BE2C (cell line): Measurements from ENCODE around the gene PRPF38A.

ENCODE experiments used
- DNase-seq: peaks from one replicate; pipeline ENCODE4 v3.0.0-alpha.2; 2020
- H3K27me3 ChIP-seq: fragments of 250-450 bp; sonication (Bioruptor Pico); 2 replicates; pipeline ENCODE4 v1.5.1; 2020; ENCODE audit warnings: mild to moderate bottlenecking
- H3K36me3 ChIP-seq: fragments of 250-450 bp; sonication (Bioruptor Pico); 2 replicates; pipeline ENCODE4 v1.5.1; 2020; ENCODE audit warnings: mild to moderate bottlenecking
- H3K4me1 ChIP-seq: fragments of 250-450 bp; sonication (Bioruptor Pico); 2 replicates; pipeline ENCODE4 v1.5.1; 2020
- H3K4me3 ChIP-seq: 2 replicates; pipeline ENCODE4 v1.5.1; 2011; ENCODE audit warnings: low read depth, low read length
- H3K9me3 ChIP-seq: fragments of 250-450 bp; sonication (Bioruptor Pico); 2 replicates; pipeline ENCODE4 v1.5.1; 2020
- CTCF ChIP-seq: IDR thresholded peaks from 2 replicates; pipeline ENCODE4 v1.5.1; 2012; ENCODE audit warnings: mild to moderate bottlenecking, low read depth, low read length

Gene PRPF38A

DNA sequence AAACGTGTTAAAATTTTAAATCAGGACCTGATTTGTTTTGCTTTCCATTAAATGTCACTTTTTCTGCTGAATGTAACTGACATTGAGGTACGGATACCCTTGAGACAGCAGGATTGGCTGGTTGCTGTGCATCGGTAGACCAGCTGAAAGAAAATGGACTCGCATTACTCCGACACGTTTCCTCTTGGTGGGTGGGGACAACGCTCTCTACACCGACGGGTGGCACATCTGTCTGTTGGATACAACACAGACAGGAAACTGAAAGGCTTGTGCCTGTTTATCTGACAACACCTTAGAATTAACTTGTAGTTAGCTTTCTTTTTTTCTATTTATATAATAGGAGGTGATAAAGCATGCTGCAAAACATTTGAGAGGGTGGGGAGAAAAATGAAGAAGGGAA is 19.4 kb downstream of the PRPF38A start:
- H3K27me3 ChIP-seq: no peaks in the 10 kb centered on the region
- DNase-seq: no peak
- H3K9me3 ChIP-seq: no peaks in the 10 kb centered on the region
- H3K4me3 ChIP-seq: no peak overlapping the region
- no peak for TF ChIP-seq CTCF
- no peaks in the 10 kb centered on the region; the same call in 1 of the 2 replicates for H3K4me1 ChIP-seq
- no peaks in the 10 kb centered on the region; the same call in 1 of the 2 replicates for H3K36me3 ChIP-seq

DNA sequence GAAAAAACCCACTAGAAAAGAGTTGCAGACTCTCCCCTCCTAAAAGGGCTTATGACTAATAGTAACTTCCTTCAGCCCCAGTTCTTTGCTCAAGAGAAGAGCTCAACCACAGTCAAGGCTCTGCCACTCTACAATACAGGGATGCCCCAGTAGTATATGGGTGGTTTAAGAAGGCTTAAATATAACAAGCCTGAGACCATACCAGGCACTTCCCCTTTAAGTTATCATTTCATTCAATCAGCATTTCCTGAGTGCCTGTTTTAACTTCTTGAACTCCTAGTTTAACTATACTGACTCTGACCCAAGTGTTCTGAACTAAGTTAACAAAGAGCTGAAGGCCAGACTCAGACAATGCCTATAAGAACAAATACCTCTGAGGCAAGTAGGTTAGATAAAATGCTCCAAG is 19.8 kb downstream of the PRPF38A start:
- no peaks in the 10 kb centered on the region for H3K9me3 ChIP-seq
- no peak overlapping the region for H3K4me3 ChIP-seq
- DNase-seq: no peak
- H3K27me3 ChIP-seq: no peaks in the 10 kb centered on the region
- TF ChIP-seq CTCF: no peak
- no peaks in the 10 kb centered on the region; the same call in 1 of the 2 replicates for H3K4me1 ChIP-seq
- H3K36me3 ChIP-seq: no peaks in the 10 kb centered on the region; the same call in 1 of the 2 replicates

GRCh38 chr1:52424813-52425212 is 20.4 kb downstream of the PRPF38A start:
- H3K36me3 ChIP-seq: no peaks in the 10 kb centered on the region; the same call in 1 of the 2 replicates

DNA sequence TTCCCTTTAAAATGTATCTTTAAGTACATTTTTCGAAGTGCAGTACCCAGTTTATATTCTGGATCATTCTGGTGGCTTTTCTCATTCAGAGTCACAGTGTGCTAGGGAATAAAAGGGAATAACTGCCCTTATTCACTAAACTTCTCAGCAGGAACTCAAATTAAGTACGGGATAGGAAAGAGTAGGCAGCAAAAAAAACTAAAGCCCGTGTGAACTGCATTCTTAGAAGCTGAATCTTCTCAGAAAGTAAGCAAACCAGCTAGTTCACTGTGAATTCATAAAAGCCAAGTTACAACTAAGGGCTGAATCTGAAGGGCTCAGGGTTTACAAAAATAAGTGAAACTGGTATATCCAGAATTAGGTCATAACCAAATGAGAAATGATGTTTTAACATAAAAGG is 22.0 kb downstream of the PRPF38A start:
- Histone ChIP-seq H3K4me1 (no peaks in the 10 kb centered on the region; the same call in 1 of the 2 replicates), H3K9me3 (no peaks in the 10 kb centered on the region), H3K27me3 (no peaks in the 10 kb centered on the region), H3K36me3 (peaks cover 3% of the 10 kb centered on the region; the same call in 1 of the 2 replicates), H3K4me3 (no peak overlapping the region)
- no peak for DNase-seq
- TF ChIP-seq CTCF: no peak

More at GRCh38 chr1:52424813-52425212, 20.4 kb downstream of the PRPF38A start:
- no peak overlapping the region for H3K4me3 ChIP-seq
- no peak for TF ChIP-seq CTCF
- no peak for DNase-seq
- H3K27me3 ChIP-seq: no peaks in the 10 kb centered on the region
- H3K4me1 ChIP-seq: no peaks in the 10 kb centered on the region; the same call in 1 of the 2 replicates
- no peaks in the 10 kb centered on the region for H3K9me3 ChIP-seq

- no peak for TF ChIP-seq CTCF
- Histone ChIP-seq H3K4me1 (no peaks in the 10 kb centered on the region; the same call in 1 of the 2 replicates), H3K9me3 (no peaks in the 10 kb centered on the region), H3K4me3 (no peak overlapping the region), H3K27me3 (no peaks in the 10 kb centered on the region), H3K36me3 (peaks cover 3% of the 10 kb centered on the region; the same call in 1 of the 2 replicates)
- no peak for DNase-seq
Measured at GRCh38 chr1:52427152-52427551, 22.8 kb downstream of the PRPF38A start.

DNA sequence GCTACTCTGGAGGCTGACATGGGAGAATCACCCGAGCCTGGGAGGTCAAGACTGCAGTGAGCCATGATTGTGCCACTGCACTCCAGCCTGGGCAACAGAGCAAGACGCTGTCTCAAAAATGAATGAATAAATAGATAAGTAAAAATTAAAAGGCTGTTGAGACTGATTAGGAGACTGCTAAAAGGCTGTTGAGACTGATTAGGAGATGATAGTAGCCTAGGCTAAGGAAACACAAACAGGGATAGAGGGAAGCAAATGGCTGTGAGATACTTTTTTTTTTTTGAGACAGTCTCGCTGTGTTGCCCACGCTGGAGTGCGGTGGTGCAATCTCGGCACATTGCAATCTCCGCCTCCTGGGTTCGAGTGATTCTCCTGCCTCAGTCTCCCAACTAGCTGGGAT is 28.4 kb downstream of the PRPF38A start:
- H3K9me3 ChIP-seq: no peaks in the 10 kb centered on the region
- no peak for DNase-seq
- H3K4me3 ChIP-seq: no peak overlapping the region
- no peaks in the 10 kb centered on the region; the same call in 1 of the 2 replicates for H3K4me1 ChIP-seq
- H3K27me3 ChIP-seq: no peaks in the 10 kb centered on the region
- TF ChIP-seq CTCF: no peak
- peaks cover 3% of the 10 kb centered on the region; the same call in 1 of the 2 replicates for H3K36me3 ChIP-seq
